HEK293 (cell line): Measurements from ENCODE around the gene PPP1R3E.
A peak's percentile ranks its signal among the peaks of the same experiment; 100 is the strongest.

ENCODE experiments used
- CTCF ChIA-PET: fragments of 350-600 bp; formaldehyde crosslinking; extraction: SDS; loops from one replicate; lab custom pipeline; 2021; ENCODE audit warnings: antibody characterized with exemption; lab: Yijun Ruan, JAX
- POLR2A ChIA-PET: fragments of 300-600 bp; formaldehyde crosslinking; extraction: SDS; loops from one replicate; lab custom pipeline; 2020; ENCODE audit warnings: antibody characterized with exemption, inconsistent platforms; lab: Yijun Ruan, JAX
- H3K27ac ChIP-seq: fragments of 200-500 bp; sonication (Bioruptor generic); 2 replicates; pipeline ENCODE4 v1.5.1; 2014; ENCODE audit warnings: low read depth, low read length, control low read depth, inconsistent platforms; ENCODE audit errors: extremely low read depth
- H3K36me3 ChIP-seq, 2 experiments: fragments of 200-500 bp in 1 of 2; sonication (Bioruptor generic) in 1 of 2; 1 replicate in 1 of 2; 2 replicates in 1 of 2; pipeline ENCODE4 v1.5.1; 2014 to 2017; ENCODE audit warnings: inconsistent platforms in 2 of 2, low read length in 2 of 2; ENCODE audit not compliant: control insufficient read depth in 2 of 2, insufficient read depth in 1 of 2
- H3K4me1 ChIP-seq: fragments of 200-500 bp; sonication (Bioruptor generic); 2 replicates; pipeline ENCODE4 v1.5.1; 2014; ENCODE audit warnings: mild to moderate bottlenecking, low read length, inconsistent platforms; ENCODE audit not compliant: control insufficient read depth, insufficient read depth
- H3K4me3 ChIP-seq: 2 replicates; pipeline ENCODE4 v1.5.1; 2011; ENCODE audit warnings: low read depth, mild to moderate bottlenecking, control low read depth, low read length, moderate library complexity
- H3K9me3 ChIP-seq: fragments of 200-500 bp; sonication (Bioruptor generic); 2 replicates; pipeline ENCODE4 v1.5.1; 2014; ENCODE audit warnings: low read depth, low read length, inconsistent platforms; ENCODE audit not compliant: control insufficient read depth, insufficient read depth
- EGR2 ChIP-seq: fragments of 450-650 bp; formaldehyde crosslinking; IDR thresholded peaks from 2 replicates; pipeline ENCODE4 v1.5.1; 2016; ENCODE audit warnings: low read depth, missing biosample characterization, missing genetic modification characterization
- GFI1B ChIP-seq: fragments of 450-650 bp; formaldehyde crosslinking; IDR thresholded peaks from 2 replicates; pipeline ENCODE4 v1.5.1; 2016; ENCODE audit warnings: missing biosample characterization, missing genetic modification characterization
- GLIS2 ChIP-seq: fragments of 450-650 bp; formaldehyde crosslinking; IDR thresholded peaks from 2 replicates; pipeline ENCODE4 v1.5.1; 2016; ENCODE audit warnings: missing biosample characterization, missing genetic modification characterization
- HOXA7 ChIP-seq: sonication (generic); formaldehyde crosslinking; IDR thresholded peaks from 2 replicates; pipeline ENCODE4 v1.8.1; 2022; ENCODE audit warnings: missing genetic modification reagents, borderline replicate concordance
- KLF17 ChIP-seq: fragments of 450-650 bp; formaldehyde crosslinking; IDR thresholded peaks from 2 replicates; pipeline ENCODE4 v1.5.1; 2016; ENCODE audit warnings: missing biosample characterization, missing genetic modification characterization
- RBAK ChIP-seq: fragments of 450-650 bp; formaldehyde crosslinking; IDR thresholded peaks from 2 replicates; pipeline ENCODE4 v1.5.1; 2016; ENCODE audit warnings: missing biosample characterization, missing genetic modification characterization
- SP7 ChIP-seq: fragments of 450-650 bp; formaldehyde crosslinking; IDR thresholded peaks from 2 replicates; pipeline ENCODE4 v1.5.1; 2016; ENCODE audit warnings: missing biosample characterization, missing genetic modification characterization
- WT1 ChIP-seq: fragments of 450-650 bp; formaldehyde crosslinking; IDR thresholded peaks from 2 replicates; pipeline ENCODE4 v1.5.1; 2016; ENCODE audit warnings: missing biosample characterization, missing genetic modification characterization
- ZBTB10 ChIP-seq: fragments of 450-650 bp; formaldehyde crosslinking; IDR thresholded peaks from 2 replicates; pipeline ENCODE4 v1.5.1; 2016; ENCODE audit warnings: missing biosample characterization, missing genetic modification characterization
- ZNF214 ChIP-seq: fragments of 450-650 bp; formaldehyde crosslinking; IDR thresholded peaks from 2 replicates; pipeline ENCODE4 v1.5.1; 2017; ENCODE audit warnings: missing biosample characterization, mild to moderate bottlenecking, missing genetic modification characterization, borderline replicate concordance
- ZNF239 ChIP-seq: fragments of 450-650 bp; formaldehyde crosslinking; IDR thresholded peaks from 2 replicates; pipeline ENCODE4 v1.5.1; 2016; ENCODE audit warnings: missing biosample characterization, missing genetic modification characterization
- ZNF266 ChIP-seq: fragments of 450-650 bp; formaldehyde crosslinking; IDR thresholded peaks from 2 replicates; pipeline ENCODE4 v1.5.1; 2016; ENCODE audit warnings: missing biosample characterization, missing genetic modification characterization, low read depth
- ZNF292 ChIP-seq: fragments of 450-650 bp; formaldehyde crosslinking; IDR thresholded peaks from 2 replicates; pipeline ENCODE4 v1.5.1; 2016; ENCODE audit warnings: low read depth, missing biosample characterization, missing genetic modification characterization, borderline replicate concordance
- ZNF341 ChIP-seq: fragments of 450-650 bp; formaldehyde crosslinking; IDR thresholded peaks from 2 replicates; pipeline ENCODE4; 2016; ENCODE audit warnings: low read depth, missing biosample characterization, missing genetic modification characterization
- ZNF362 ChIP-seq: fragments of 450-650 bp; formaldehyde crosslinking; IDR thresholded peaks from 2 replicates; pipeline ENCODE4 v1.5.1; 2016; ENCODE audit warnings: missing biosample characterization, missing genetic modification characterization
- ZNF366 ChIP-seq: fragments of 450-650 bp; formaldehyde crosslinking; conservative IDR thresholded peaks from 2 replicates; pipeline ENCODE4 v1.5.1; 2016; ENCODE audit warnings: missing biosample characterization, missing genetic modification characterization
- ZNF391 ChIP-seq: fragments of 450-650 bp; formaldehyde crosslinking; IDR thresholded peaks from 2 replicates; pipeline ENCODE4 v1.5.1; 2016; ENCODE audit warnings: low read depth, missing biosample characterization, missing genetic modification characterization, borderline replicate concordance
- ZNF433 ChIP-seq: fragments of 450-650 bp; formaldehyde crosslinking; IDR thresholded peaks from 2 replicates; pipeline ENCODE4 v1.5.1; 2016; ENCODE audit warnings: missing biosample characterization, missing genetic modification characterization, low read depth
- ZNF639 ChIP-seq: fragments of 450-650 bp; formaldehyde crosslinking; IDR thresholded peaks from 2 replicates; pipeline ENCODE4 v1.5.1; 2016; ENCODE audit warnings: missing biosample characterization, missing genetic modification characterization
- ZNF677 ChIP-seq: fragments of 450-650 bp; IDR thresholded peaks from 2 replicates; pipeline ENCODE4 v1.5.0; 2018; ENCODE audit warnings: missing biosample characterization, mild to moderate bottlenecking, missing genetic modification characterization, moderate library complexity
- ZSCAN16 ChIP-seq: fragments of 450-650 bp; formaldehyde crosslinking; IDR thresholded peaks from 2 replicates; pipeline ENCODE4 v1.5.1; 2016; ENCODE audit warnings: missing biosample characterization, missing genetic modification characterization
- ZSCAN4 ChIP-seq: fragments of 450-650 bp; formaldehyde crosslinking; IDR thresholded peaks from 2 replicates; pipeline ENCODE4 v1.5.1; 2017; ENCODE audit warnings: missing biosample characterization, missing genetic modification characterization

PPP1R3E gene

GRCh38 chr14:23321572-23322547 is 19.2 kb upstream of the PPP1R3E start (continued):
- TF ChIP-seq ZNF677 (tag by site-specific recombination) = no peak
- TF ChIP-seq ZBTB10 (tag by site-specific recombination) = 0 out of 2 replicates have a peak, but pooled peaks have one; percentile 22
- no peak for TF ChIP-seq ZNF366 (tag by site-specific recombination)
- 0 out of 2 replicates have a peak, but pooled peaks have one; percentile 7 for TF ChIP-seq ZNF639 (tag by site-specific recombination)
- no peak for TF ChIP-seq ZNF362 (tag by site-specific recombination)
- TF ChIP-seq ZSCAN4 (tag by site-specific recombination) = no peak
- TF ChIP-seq EGR2 = no peak
- no peak for TF ChIP-seq RBAK (tag by site-specific recombination)
- TF ChIP-seq ZNF214 = no peak
- TF ChIP-seq GLIS2 = peak; percentile 46; the same call in 1 of the 2 replicates
- peak; percentile 69 for TF ChIP-seq ZNF341

- CTCF ChIA-PET = interaction anchor here (0.6 to 2.5 kb wide), 13 partner anchors 13 to 311 kb away, joined by 3 to 14 read pairs (median 4); no protein-coding TSS in a partner anchor
- peak within 1 kb of the TSS; percentile 92 for H3K27ac ChIP-seq
- no peaks in the 10 kb centered on the region for H3K9me3 ChIP-seq
- peaks cover 15% of the 10 kb centered on the region for H3K4me1 ChIP-seq
- peaks cover 28 to 41% of the 10 kb centered on the region in 2 experiments for H3K36me3 ChIP-seq
- peak within 1 kb of the TSS; percentile 97 for H3K4me3 ChIP-seq
- POLR2A ChIA-PET = interaction anchor here (0.5 to 7.9 kb wide), 26 partner anchors 8 to 868 kb away, joined by 3 to 170 read pairs (median 4); partner anchors contain the start of genes ACIN1, BCL2L2, C14orf119 and DCAF11
- no peak for TF ChIP-seq HOXA7 (CRISPR knock-in tag)
- no peak for TF ChIP-seq ZNF433
- peak; percentile 60 for TF ChIP-seq SP7 (tag by site-specific recombination)
- TF ChIP-seq ZNF266 (tag by site-specific recombination) = peak; percentile 79; the same call in 1 of the 2 replicates
- no peak for TF ChIP-seq EGR2
- TF ChIP-seq ZNF292 (tag by site-specific recombination) = no peak
- TF ChIP-seq KLF17 (tag by site-specific recombination) = peak; percentile 35
- TF ChIP-seq ZSCAN16 = no peak
- peak; percentile 52; the same call in 1 of the 2 replicates for TF ChIP-seq ZNF391 (tag by site-specific recombination)
- no peak for TF ChIP-seq GFI1B (tag by site-specific recombination)
- TF ChIP-seq ZNF239 = no peak
- peak; percentile 95 for TF ChIP-seq ZBTB10 (tag by site-specific recombination)
- TF ChIP-seq WT1 = peak; percentile 36; the same call in 1 of the 2 replicates
Measured at GRCh38 chr14:23320584-23321571, 18.2 kb upstream of the PPP1R3E start, which contains the start of gene PABPN1. PABPN1 (plus strand) TSS chr14:23321457; CDS start chr14:23321470, 13 bp downstream.
